GM04504 (cell line): ENCODE data around the gene RAB17.
"Not testable (repeated sequence)": the region's sequence is repeated elsewhere in the genome, so short reads cannot be mapped to it uniquely, and the experiment has no call there.

Experiments used
- DNase-seq: peaks from one replicate; pipeline ENCODE4 v3.0.0-alpha.2; 2012; ENCODE audit warnings: low read depth

Gene RAB17

GRCh38 chr2:237598468-237599208 lies 8.1 kb upstream of the RAB17 start:
- no peak for DNase-seq

DNA sequence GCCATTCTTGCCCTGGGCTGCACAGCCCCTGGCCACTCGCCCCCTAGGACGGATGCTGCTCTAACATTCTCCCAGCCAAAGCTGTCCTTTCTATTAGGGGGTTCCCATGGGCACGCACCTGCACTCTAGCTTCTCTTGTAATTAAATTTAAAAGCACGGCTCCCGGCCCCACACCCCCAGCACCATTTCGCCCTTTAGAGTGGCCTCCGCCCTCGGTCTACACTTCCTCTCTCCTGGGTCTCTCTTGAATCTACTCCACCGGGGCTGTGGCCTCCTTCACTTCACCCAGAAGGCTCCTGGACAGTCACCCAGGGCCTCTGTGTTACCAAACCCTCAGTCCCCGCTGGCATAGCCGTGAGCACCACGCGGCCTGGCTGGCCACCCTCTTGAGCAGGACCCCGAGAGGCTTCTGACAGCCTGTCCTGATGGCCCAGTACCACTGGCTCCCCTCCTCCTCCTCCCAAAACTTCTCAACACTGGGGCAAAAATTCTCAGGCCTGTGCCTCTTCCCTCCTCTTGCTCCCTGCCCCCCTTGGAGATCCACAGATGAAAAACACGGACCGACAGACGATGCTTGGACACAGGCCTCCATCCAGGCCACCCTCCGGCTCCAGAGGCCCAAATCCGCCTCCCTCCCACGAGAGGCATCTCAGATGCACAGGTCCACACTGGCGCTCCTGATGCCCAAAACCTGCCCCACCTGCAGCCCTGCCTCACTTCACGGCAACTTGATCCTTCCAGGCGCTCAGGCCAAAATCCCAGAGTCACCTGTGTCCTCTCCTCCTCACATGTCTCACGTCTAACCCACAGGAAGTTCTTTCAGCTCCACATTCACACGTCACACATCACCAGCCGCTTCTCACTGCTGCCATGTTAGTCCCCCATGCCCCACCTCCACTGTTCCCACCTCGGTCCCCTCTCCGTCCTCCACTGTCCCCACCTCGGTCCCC lies 6.9 kb upstream of the RAB17 start:
- DNase-seq, result no peak

GRCh38 chr2:237596520-237597195 lies 6.1 kb upstream of the RAB17 start:
- DNase-seq, result no peak

DNA sequence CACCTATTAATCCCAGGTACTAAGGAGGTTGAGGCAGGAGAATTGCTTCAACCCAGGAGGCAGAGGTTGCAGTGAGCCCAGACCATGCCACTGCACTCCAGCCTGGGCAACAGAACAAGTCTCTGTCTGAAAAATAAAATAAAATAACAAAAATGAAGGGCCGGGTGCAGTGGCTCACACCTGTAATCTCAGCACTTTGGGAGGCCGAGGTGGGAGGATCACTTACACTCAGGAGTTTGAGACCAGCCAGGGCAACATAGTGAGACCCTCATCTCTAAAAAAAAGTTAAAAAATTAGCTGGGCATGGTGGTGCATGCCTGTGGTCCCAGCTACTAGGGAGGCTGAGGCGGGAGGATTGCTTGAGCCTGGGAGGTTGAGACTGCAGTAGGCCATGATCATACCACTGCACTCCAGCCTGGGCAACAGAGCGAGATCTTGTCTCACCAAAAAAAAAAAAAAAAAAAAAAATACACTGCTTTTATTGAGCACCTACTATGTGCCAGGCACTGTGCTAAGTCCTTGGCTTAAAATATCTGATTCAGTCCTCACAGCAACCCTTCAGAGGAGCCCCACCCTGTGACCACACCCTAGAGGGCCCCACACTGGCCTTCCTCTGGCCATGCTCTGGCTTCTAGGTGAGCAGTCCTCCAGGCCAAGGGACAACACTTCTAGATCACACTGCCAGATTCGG lies 5.4 kb upstream of the RAB17 start:
- not testable (repeated sequence) for DNase-seq

- no peak for DNase-seq
Measured at GRCh38 chr2:237594514-237594871, 4.0 kb upstream of the RAB17 start.

DNA sequence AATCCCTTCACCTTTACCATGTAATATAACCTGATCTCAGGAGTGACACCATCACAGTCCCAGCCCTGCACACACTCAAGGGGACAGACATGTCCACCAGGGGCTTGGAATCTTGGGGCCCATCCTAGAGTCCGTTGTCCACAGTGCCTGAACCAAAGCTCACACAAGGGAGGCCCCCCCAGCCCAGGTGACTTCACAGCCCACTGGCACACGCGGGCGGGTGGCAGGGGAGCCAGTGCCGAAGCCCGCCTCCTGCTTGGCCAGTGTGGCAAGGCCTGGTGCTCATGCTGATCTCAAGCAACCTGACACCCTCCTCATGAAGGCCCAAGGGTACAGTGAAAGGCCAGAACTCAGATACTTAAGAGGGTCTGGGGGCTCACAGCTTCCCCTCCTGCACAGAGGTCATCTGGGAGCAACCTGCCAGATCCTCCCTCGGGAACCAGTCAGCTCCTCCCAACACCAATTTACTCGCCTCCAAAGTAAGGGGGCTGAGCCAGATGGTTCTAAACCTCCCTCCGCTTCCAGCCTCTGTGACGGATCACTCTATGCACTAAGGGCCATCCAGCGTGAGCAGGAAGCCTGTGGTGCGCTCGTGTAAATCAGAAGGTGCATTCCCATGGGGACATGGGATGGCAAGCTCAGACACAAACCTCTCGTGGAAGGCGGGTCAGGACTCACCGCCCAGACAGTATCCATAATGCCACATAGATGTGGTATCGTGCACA lies 3.2 kb upstream of the RAB17 start:
- no peak for DNase-seq

GRCh38 chr2:237593036-237593435 lies 2.5 kb upstream of the RAB17 start:
- DNase-seq, result no peak

GRCh38 chr2:237592425-237592980 lies 2.0 kb upstream of the RAB17 start:
- DNase-seq, result no peak

GRCh38 chr2:237591141-237591881 lies 777 bp upstream of the RAB17 start:
- DNase-seq, result no peak

GRCh38 chr2:237588044-237588696 lies 2.4 kb downstream of the RAB17 start:
- DNase-seq, result no peak

DNA sequence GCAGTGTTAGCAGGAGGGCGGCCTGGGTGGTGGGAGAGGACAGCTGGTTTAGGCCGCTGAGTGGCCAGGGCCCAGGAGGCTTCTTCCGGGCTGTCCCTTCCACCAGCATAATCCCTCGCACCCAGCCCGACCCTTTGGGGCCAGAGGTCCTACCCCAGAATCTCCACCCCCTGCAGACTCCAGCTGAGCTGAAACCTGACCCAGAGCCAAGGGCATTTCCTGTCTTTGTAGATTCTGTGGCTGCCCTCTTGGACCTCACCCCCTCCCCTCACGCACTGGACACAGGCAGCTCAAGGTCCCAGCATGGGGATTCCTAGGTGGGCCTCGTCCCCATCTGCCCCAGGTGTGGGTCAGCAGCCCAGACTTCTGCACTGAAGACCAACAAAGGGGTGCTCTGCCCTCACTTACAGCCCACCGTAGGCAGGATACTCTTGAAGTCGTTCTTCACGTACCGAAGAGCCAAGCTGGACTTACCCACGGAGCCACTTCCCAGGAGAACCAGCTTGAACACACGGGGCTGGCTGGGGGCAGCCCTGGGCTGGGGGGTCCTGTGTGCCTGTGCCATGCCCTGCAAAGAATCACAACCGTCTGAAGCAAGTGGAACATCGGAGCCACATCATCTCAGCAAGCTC lies 4.8 kb downstream of the RAB17 start:
- DNase-seq, result no peak

DNA sequence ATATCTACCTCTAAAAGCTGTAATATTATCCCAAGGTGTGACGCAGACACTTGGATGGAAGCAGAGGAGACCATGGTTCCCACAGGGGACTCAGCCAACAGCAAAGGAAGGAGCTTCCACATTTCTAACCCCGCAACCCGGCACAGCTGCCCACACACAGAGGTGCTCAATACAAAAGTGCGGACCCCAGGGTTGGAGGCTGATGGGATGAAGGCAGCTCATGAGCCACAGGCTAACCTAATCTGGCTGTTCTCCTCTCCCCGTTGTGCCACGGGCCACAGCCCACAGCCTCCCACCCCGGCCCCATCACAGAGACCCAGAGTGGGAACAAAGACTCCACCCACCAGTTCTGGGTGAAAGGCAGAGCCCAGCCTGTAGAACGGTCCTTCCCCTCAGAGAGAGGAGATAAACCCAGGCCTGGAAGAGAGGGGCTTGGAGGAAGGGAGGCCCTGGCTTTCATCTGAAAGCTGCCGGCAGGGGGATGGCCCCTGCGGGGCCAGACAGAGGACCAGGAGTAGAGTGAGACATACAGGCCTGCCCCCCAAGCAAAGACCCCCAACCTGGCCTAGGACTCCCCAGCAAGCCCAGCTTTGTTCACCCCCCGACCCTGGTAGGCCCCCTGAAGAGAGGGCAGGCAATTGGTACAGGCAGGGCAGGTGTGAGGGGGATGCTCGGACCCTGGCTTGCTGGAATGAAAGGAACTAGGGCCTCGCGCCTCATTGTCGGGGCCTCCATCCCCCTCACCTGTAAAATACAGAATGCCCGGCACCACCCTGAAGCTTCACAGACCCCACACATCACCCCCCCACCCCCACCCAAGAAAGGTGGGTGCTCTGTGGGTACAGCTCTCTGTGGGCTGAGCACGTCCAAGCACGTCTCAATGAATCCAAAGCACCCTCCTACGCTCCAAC lies 6.9 kb downstream of the RAB17 start:
- no peak for DNase-seq

DNA sequence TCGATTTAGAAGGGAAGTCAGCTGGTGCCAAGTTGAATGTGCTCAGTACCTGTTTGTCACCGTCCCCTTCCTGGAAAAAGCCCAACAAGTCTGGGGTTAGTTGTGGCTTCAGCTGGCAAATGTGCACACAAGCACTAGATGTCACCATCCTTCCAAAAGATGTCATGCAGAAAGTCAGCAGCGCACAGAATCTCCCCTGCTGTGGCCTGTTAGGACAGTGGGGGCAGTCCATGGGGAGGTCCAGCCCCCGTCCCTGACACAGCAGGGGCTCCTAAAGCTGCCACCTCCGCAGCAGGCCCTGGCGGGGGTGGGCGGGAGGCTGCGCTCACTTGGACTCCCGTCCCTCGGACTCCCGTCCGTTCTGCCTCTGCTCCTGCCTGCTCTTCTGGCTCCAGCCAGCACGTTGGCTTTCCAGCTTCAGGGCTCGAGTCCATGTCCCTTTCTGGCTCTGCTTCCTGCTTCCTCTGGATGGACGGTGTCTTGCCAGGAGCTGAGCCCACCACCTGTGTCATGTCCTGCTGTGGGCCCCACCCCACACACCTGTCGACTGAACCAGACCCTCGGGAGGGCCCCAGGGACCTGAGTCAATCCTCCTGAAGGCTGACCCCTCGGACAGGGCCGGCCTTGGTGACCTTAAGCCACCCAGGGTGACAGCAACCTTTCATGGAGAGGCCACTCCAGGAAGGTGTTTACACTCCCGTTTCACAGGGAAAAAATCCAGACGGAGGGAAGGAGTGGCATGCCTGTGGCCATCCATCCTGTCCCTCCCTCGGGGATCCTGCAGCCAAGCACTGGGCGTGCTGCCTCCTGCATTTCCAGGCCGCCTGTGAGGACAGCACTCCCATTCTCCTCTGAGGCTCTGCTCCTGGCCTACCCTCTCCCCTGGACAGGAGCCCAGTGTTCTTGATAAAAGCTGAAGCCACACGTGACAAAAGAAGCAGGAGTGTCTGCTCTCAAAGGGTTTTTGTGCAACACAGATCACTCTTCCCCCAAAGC lies 8.5 kb downstream of the RAB17 start:
- DNase-seq, result no peak

DNA sequence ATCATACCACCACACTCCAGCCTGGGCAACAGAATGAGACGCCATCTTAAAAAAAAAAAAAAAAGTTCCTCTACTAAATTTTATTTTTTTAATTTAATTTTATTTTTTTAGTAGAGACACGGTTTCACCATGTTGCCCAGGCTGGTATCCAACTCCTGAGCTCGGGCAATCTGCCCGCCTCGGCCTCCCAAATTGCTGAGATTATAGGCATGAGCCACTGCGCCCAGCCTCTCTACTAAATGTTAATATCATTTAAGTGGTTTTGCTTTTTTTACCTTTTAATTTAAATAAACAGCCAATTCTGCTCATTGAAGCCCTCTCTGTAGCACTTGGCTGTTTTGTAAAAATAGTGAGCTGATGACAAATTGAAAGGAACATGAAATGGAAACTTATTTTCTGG lies 9.2 kb downstream of the RAB17 start:
- no peak for DNase-seq

GRCh38 chr2:237577956-237578870 lies 12.3 kb downstream of the RAB17 start:
- no peak for DNase-seq

DNA sequence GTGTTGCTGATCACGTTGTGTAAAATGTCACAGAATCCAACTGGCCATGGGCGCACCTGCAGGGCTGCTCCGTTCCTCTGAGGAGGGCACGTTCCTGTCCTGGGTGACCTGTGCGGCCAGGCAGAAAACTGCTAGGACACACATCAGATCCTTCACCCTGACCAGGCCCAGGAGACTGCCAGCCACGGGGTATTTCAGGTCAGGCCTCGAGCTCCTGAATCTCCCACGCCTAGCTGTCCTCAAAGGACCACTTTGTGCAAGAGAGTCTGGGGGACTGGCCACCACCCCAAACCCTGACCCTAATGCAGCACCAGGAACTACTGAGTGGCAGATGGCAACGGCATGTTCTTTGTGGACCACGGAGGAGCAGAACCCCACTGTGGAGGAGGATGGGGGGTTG lies 13.1 kb downstream of the RAB17 start:
- no peak for DNase-seq
